Transverse colon (tissue), 4 donors: ENCODE measurements around the gene FNBP1L.

Experiments used
- EP300 ChIP-seq: sonication (generic); formaldehyde crosslinking; IDR thresholded peaks from one replicate; pipeline ENCODE4 v1.6.1; 2017; ENCODE audit warnings: antibody characterized with exemption, low read depth
- POLR2A ChIP-seq: fragments of 450-650 bp; IDR thresholded peaks from one replicate; pipeline ENCODE4 v1.6.1; 2016; ENCODE audit warnings: antibody characterized with exemption, mild to moderate bottlenecking, moderate library complexity
- POLR2AphosphoS5 ChIP-seq, 3 donors: sonication (generic); formaldehyde crosslinking; IDR thresholded peaks; one replicate each; pipeline ENCODE4 v1.6.1; 2016; ENCODE audit warnings: antibody characterized with exemption in 3 of 3
- TF ChIP-seq, protein P1 (sequence below), 5 experiments: fragments of 200-600 bp in 3 of 5; fragments of 450-650 bp in 2 of 5; sonication (generic) in 3 of 5; IDR thresholded peaks; 1 replicate in 2 of 5; 2 replicates in 3 of 5; pipeline ENCODE4 v1.5.1; 2016 to 2017; ENCODE audit warnings: antibody characterized with exemption in 5 of 5, inconsistent platforms in 3 of 5, mild to moderate bottlenecking in 2 of 5, moderate library complexity in 1 of 5

DNA sequence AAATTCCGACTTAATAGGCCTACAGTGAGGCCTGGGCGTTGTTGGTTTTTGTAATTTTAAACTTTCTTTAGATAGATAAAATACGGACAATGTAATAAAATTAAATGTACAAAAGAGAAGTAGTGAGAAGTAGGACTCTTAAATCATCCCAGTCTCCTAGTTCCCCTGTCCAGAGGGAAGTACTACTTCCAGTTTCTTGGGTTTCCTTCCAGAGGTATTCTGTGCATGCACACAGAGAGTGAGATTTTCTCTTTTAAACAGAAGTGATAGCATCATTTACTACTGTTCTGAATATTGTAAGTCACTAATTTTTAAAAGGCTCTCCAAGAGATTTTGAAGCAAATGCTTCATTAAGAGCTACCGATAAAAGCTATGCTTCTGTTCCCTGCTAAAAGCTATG is 7.2 kb upstream of the FNBP1L start:
- TF ChIP-seq, protein P1, sequence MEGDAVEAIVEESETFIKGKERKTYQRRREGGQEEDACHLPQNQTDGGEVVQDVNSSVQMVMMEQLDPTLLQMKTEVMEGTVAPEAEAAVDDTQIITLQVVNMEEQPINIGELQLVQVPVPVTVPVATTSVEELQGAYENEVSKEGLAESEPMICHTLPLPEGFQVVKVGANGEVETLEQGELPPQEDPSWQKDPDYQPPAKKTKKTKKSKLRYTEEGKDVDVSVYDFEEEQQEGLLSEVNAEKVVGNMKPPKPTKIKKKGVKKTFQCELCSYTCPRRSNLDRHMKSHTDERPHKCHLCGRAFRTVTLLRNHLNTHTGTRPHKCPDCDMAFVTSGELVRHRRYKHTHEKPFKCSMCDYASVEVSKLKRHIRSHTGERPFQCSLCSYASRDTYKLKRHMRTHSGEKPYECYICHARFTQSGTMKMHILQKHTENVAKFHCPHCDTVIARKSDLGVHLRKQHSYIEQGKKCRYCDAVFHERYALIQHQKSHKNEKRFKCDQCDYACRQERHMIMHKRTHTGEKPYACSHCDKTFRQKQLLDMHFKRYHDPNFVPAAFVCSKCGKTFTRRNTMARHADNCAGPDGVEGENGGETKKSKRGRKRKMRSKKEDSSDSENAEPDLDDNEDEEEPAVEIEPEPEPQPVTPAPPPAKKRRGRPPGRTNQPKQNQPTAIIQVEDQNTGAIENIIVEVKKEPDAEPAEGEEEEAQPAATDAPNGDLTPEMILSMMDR (IDR thresholded peaks at IDR 0.05): no peak
- no peak for TF ChIP-seq POLR2A
- TF ChIP-seq EP300: no peak
- TF ChIP-seq POLR2AphosphoS5 (IDR thresholded peaks at IDR 0.05): no peak
